Activated effector memory CD4-positive, alpha-beta T cell treated with anti-CD3 and anti-CD28 coated beads, Interleukin-2, amount 50 U/mL, for 16 hours (primary cell): ENCODE data around the gene SLC17A9.

Source experiments
- DNase-seq: peaks from one replicate; pipeline ENCODE4 v3.0.0-alpha.2; 2020

Gene SLC17A9

GRCh38 chr20:63006540-63007359, 54.2 kb downstream of the SLC17A9 start, which contains the start of gene BHLHE23:
TSS of gene BHLHE23 (minus strand) at chr20:63006964. CDS start at chr20:63006774, 190 bp downstream.
- DNase-seq, result no peak

- no peak for DNase-seq
Observed at GRCh38 chr20:63007360-63007645, 54.8 kb downstream of the SLC17A9 start.

- no peak for DNase-seq
Observed at GRCh38 chr20:63007646-63008488, 55.4 kb downstream of the SLC17A9 start.

- no peak for DNase-seq
Observed at GRCh38 chr20:63008541-63009044, 56.1 kb downstream of the SLC17A9 start.

GRCh38 chr20:63009045-63009961, 56.8 kb downstream of the SLC17A9 start:
- peak; percentile 93 for DNase-seq

- peak; percentile 89 for DNase-seq
Observed at GRCh38 chr20:63009988-63010769, 57.7 kb downstream of the SLC17A9 start.

- no peak for DNase-seq
Observed at GRCh38 chr20:63011798-63012197, 59.3 kb downstream of the SLC17A9 start.

- no peak for DNase-seq
Observed at GRCh38 chr20:63013207-63013606, 60.7 kb downstream of the SLC17A9 start.

- DNase-seq, result no peak
Observed at GRCh38 chr20:63014287-63014686, 61.8 kb downstream of the SLC17A9 start.

GRCh38 chr20:63014710-63015109, 62.2 kb downstream of the SLC17A9 start:
- DNase-seq, result no peak

- DNase-seq, result no peak
Observed at GRCh38 chr20:63015147-63015661, 62.7 kb downstream of the SLC17A9 start.

GRCh38 chr20:63015662-63016361, 63.3 kb downstream of the SLC17A9 start:
- no peak for DNase-seq

GRCh38 chr20:63016514-63017075, 64.1 kb downstream of the SLC17A9 start:
- no peak for DNase-seq

- DNase-seq, result no peak
Observed at GRCh38 chr20:63017076-63017825, 64.7 kb downstream of the SLC17A9 start.

GRCh38 chr20:63017826-63018411, 65.4 kb downstream of the SLC17A9 start:
- no peak for DNase-seq
